Measurements from ENCODE around the gene MEF2D. TPM values are rescaled to one million over a fixed set of nuclear protein-coding genes. Genes with fewer than 3 reads are reported as not detected.

MEF2D gene
- total RNA-seq, 6 experiments from 2014 or later: 13.3 to 17.1 (median 15.0) TPM

GRCh38 chr1:156533568-156534220, 33.1 kb upstream of the MEF2D start:
- H3K36me3 ChIP-seq: no peaks in the 10 kb centered on the region

GRCh38 chr1:156532374-156532773, 31.8 kb upstream of the MEF2D start:
- 93% methylated on average over 4 of the region's 4 CpGs for WGBS (ENCODE audit: insufficient coverage, low coverage, low lambda C conversion rate, missing lambda C conversion rate)
- intact Hi-C loops (cut with DNase I): no loop called here
- no peaks in the 10 kb centered on the region for H3K9me3 ChIP-seq
- H3K4me3 ChIP-seq: no peak overlapping the region
- ATAC-seq: no peak
- H3K27me3 ChIP-seq: no peaks in the 10 kb centered on the region
- no peak overlapping the region for H3K27ac ChIP-seq
- H3K36me3 ChIP-seq: no peaks in the 10 kb centered on the region
- TF ChIP-seq POLR2A (IDR thresholded peaks at IDR 0.05) (no peak), CTCF (IDR thresholded peaks at IDR 0.05) (no peak)
- DNase-seq: no peak
- no peaks in the 10 kb centered on the region for H3K4me1 ChIP-seq

More at GRCh38 chr1:156533568-156534220, 33.1 kb upstream of the MEF2D start:
- DNase-seq: no peak
- Histone ChIP-seq H3K4me3 (no peak overlapping the region), H3K4me1 (no peaks in the 10 kb centered on the region), H3K9me3 (no peaks in the 10 kb centered on the region), H3K27ac (no peak overlapping the region), H3K27me3 (no peaks in the 10 kb centered on the region)
- TF ChIP-seq CTCF (IDR thresholded peaks at IDR 0.05) (no peak), POLR2A (IDR thresholded peaks at IDR 0.05) (no peak)
- no peak for ATAC-seq
- intact Hi-C loops (cut with DNase I): no loop called here
- WGBS (ENCODE audit: insufficient coverage, low coverage, low lambda C conversion rate, missing lambda C conversion rate): 87% methylated on average over 3 of the region's 11 CpGs

GRCh38 chr1:156530006-156530405, 29.4 kb upstream of the MEF2D start:
- Histone ChIP-seq H3K4me3 (no peak overlapping the region), H3K27me3 (no peaks in the 10 kb centered on the region), H3K36me3 (no peaks in the 10 kb centered on the region), H3K4me1 (no peaks in the 10 kb centered on the region), H3K27ac (no peak overlapping the region), H3K9me3 (no peaks in the 10 kb centered on the region)
- intact Hi-C loops (cut with DNase I): no loop called here
- ATAC-seq: no peak
- no peak for DNase-seq
- 100% methylated on average over 4 of the region's 18 CpGs for WGBS (ENCODE audit: insufficient coverage, low coverage, low lambda C conversion rate, missing lambda C conversion rate)
- no peak for TF ChIP-seq CTCF (IDR thresholded peaks at IDR 0.05)
- no peak for TF ChIP-seq POLR2A (IDR thresholded peaks at IDR 0.05)

- DNase-seq (no peak), ATAC-seq (no peak)
- H3K27ac ChIP-seq: no peak overlapping the region
- H3K9me3 ChIP-seq: no peaks in the 10 kb centered on the region
- H3K4me3 ChIP-seq: no peak overlapping the region
- intact Hi-C loops (cut with DNase I): no loop called here
- no peaks in the 10 kb centered on the region for H3K36me3 ChIP-seq
- WGBS (ENCODE audit: insufficient coverage, low coverage, low lambda C conversion rate, missing lambda C conversion rate): 89% methylated on average over 1 of the region's 8 CpGs
- H3K27me3 ChIP-seq: no peaks in the 10 kb centered on the region
- H3K4me1 ChIP-seq: no peaks in the 10 kb centered on the region
- TF ChIP-seq POLR2A (IDR thresholded peaks at IDR 0.05) (no peak), CTCF (IDR thresholded peaks at IDR 0.05) (no peak)
Observed at GRCh38 chr1:156528875-156529425, 28.4 kb upstream of the MEF2D start.

Measured in right lobe of liver (tissue), 6 donors.